HG02588 (cell line): ENCODE measurements around the gene SUCLG2.
"Not testable (repeated sequence)": the region's sequence is repeated elsewhere in the genome, so short reads cannot be mapped to it uniquely, and the experiment has no call there.

ENCODE experiments used
- ATAC-seq: cut with Tn5 transposase; IDR thresholded peaks from one replicate; pipeline ENCODE4 v1.9.1; 2021; ENCODE audit warnings: mild to moderate bottlenecking, moderate library complexity; ENCODE audit not compliant: unreplicated experiment

Gene SUCLG2

GRCh38 chr3:67610458-67610857, 44.0 kb downstream of the SUCLG2 start:
- ATAC-seq: no peak

DNA sequence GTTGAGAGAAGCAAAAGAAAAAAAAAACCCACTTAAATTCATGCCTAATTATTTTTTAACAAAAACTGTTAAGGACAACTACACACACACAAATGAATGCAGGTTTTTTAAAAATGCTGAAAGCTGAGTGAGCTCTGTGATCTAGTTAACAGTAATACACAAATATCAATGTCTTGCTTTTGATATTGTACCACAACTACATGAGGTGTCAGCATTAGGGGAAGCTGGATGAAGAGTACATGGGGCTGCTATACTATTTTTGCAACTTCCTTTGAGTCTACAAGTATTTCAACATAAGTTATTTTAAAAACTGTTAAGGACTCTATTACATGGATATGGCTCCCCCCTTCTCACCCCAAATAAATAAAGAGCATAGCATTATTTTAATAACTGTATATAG, 44.7 kb downstream of the SUCLG2 start:
- ATAC-seq: no peak

DNA sequence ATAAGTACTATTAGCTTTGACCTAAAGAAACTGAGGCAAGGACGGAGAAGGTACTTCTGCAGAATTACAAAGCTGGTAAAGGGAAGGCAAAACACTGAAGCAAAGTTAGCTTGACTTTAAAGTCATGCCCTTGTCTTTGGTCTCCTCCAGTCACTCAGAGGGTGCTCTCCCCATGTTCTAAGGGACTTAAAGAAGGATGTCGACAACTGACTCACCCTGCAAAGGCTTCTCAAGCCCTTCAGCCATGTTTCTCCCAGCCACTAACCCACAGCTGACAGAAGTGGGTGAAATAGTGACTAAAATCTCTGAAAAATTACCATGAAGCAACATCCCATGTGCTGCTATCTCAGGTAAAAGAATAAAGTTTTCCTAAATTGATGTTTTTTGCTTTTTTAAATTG, 46.4 kb downstream of the SUCLG2 start:
- ATAC-seq: no peak

- no peak for ATAC-seq
These were observed 49.0 kb downstream of the SUCLG2 start for GRCh38 chr3:67605377-67605776.

DNA sequence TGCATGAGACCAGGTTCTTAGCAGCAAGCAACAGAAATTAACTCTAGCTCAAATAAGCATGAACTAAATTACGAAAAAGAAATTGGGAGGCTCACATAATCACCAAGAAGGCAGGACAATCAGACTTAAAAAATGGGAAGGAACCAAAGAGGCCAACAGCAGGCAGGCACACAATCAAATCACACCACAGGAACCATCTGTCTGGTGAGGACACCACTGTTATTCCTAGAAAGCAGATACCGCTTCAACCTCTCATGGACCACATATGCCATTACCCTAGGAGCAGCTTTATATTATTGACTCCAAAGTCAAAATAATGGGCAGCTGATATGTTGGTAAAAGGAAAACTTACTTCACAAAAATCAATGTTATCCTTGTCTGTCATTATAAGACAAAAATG, 51.6 kb downstream of the SUCLG2 start:
- ATAC-seq: no peak

GRCh38 chr3:67601919-67602608, 52.3 kb downstream of the SUCLG2 start:
- no peak for ATAC-seq

- ATAC-seq: no peak
These were observed 53.0 kb downstream of the SUCLG2 start for GRCh38 chr3:67601385-67601784.

DNA sequence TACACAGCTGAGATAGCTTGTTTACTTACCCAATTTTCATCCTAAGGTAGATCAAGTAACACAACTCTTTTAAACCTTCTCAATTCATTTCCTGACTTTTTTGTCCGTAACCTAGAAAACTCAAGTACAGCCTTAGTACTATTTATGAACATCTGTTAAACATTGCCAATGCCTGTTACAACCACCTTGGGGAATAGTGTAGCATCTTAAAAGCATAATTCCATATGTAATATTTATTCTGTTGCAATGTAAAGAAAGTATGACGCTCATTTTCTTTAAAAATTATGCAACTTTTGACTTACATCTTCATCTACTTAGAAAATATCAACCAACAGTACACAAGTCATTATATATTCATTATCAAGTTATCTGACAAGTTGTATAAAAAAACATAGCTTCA, 54.6 kb downstream of the SUCLG2 start:
- ATAC-seq: no peak

GRCh38 chr3:67598814-67599556, 55.4 kb downstream of the SUCLG2 start:
- ATAC-seq: no peak

GRCh38 chr3:67595424-67595823, 59.0 kb downstream of the SUCLG2 start:
- ATAC-seq: no peak

DNA sequence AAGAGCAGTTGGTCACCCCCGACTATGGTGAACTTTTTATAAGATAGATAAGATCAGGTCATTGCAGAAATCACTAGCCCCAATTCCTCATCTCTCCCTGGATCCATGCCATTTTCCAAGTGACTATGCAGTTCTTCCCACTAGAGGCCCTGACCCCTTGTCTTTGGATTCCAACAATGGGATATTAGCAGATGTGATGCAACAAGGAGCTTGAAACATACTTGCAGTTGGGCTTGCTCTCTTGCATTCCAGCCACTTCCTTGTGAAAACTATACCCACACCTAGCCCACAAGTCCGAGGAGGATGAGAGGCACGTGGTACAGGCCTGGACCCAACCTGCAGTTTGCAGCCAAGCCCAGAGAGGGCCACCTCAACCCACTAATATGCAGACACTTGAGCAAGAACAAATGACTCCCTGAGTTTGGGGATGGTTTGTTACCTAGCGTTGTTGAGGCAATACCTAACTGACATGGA, 60.6 kb downstream of the SUCLG2 start:
- ATAC-seq: no peak

GRCh38 chr3:67592057-67592456, 62.4 kb downstream of the SUCLG2 start:
- ATAC-seq: no peak

GRCh38 chr3:67587811-67588210, 66.6 kb downstream of the SUCLG2 start:
- no peak for ATAC-seq

- no peak for ATAC-seq
These were observed 67.1 kb downstream of the SUCLG2 start for GRCh38 chr3:67587301-67587700.

GRCh38 chr3:67584608-67585007, 69.8 kb downstream of the SUCLG2 start:
- ATAC-seq: not testable (repeated sequence)

DNA sequence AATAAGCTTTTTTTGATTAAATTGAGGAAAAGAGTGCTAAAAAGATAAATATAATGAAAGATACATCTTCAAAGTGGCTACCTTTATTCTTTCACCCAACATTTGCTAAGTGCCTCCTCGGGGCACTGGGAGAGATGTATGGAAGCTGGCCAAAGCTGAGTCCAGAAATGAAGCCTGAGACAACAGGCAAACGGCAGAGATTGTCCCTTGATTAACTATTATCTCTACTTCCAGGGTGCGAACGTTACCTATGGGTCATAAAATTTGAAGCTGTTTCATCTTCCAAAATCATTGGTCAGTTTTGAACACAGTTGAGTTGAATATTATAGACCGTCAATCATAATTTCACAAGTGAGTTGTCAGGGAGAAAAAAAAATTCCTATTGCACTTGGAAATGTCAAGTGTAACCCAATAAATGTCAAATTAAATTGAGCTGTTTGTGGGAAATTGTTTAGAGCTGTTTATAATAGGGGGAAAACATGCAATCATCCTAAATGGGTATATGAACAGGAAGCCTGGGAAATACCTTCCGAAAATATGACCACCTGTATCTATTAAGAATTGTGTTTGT, 73.9 kb downstream of the SUCLG2 start:
- ATAC-seq: no peak

GRCh38 chr3:67578416-67578815, 76.0 kb downstream of the SUCLG2 start:
- no peak for ATAC-seq

DNA sequence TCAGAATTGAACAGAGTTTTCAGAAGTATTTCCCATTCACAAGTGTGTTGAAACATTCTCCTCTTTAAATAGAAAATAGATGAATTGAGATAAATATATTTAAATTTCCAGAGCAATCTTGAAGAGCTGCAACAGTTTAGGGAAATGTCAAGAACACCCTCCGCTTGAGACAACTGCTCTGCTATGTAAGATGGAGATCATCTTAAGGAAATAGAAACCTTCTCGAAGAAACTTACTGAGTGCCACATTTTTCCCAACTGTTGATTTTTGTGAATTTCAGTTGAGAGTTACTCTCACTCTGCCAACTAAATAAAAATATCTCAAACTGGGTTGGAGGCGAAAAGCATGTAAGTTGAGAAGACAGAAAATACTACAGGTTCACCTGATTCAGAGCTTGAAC, 78.0 kb downstream of the SUCLG2 start:
- no peak for ATAC-seq

- no peak for ATAC-seq
These were observed 85.1 kb downstream of the SUCLG2 start for GRCh38 chr3:67569324-67569723.

DNA sequence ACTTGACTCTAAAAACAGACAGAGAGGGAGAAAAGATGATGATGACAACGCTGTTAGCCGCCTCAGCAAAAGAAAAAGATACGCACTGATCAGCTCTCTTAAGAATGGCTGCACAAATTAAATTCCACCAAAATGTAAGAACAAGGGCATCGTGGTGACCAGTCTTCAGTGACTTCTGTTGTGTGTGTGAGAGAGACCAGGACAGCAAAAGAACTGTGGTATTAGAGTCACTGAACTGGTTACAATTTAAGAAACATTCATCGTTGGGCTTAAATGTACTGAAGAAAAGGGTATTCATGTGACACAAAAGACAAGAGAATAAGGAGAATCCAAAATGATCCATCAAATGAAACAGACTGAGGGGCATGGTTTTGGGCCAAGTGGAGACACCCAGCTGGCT, 86.5 kb downstream of the SUCLG2 start:
- no peak for ATAC-seq

- no peak for ATAC-seq
These were observed 89.4 kb downstream of the SUCLG2 start for GRCh38 chr3:67564973-67565372.

DNA sequence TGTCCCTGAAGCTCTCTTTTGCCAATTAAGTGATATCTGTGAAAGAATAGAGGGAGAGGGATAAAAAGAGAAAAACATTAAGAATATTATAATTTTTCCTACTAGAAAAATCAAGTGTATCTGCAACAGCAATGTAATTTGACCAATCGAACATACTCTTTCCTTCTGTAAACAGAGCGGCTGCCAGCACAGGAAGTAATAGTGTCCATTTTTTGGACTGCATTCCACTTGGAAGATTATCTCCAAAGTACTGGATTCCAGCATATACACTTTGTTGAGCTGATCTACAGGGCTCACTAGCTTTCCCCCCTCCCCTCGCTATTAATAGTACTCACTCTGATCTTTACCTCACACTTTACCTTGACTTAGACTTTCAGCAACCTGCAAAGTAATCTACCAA, 90.4 kb downstream of the SUCLG2 start:
- ATAC-seq: no peak
